GM21515 (cell line): ENCODE data around the gene TFPI.

ENCODE experiments used
- ATAC-seq: cut with Tn5 transposase; IDR thresholded peaks from one replicate; pipeline ENCODE4 v1.9.1; 2021; ENCODE audit not compliant: unreplicated experiment

The TFPI gene

GRCh38 chr2:187424146-187424545, 130.1 kb downstream of the TFPI start:
- no peak for ATAC-seq

- no peak for ATAC-seq
Observed at GRCh38 chr2:187422282-187422681, 132.0 kb downstream of the TFPI start.

GRCh38 chr2:187421519-187421918, 132.7 kb downstream of the TFPI start:
- no peak for ATAC-seq

- ATAC-seq, result no peak
Observed at GRCh38 chr2:187419808-187420207, 134.4 kb downstream of the TFPI start.

- no peak for ATAC-seq
Observed at GRCh38 chr2:187415449-187415848, 138.8 kb downstream of the TFPI start.
